H9 (cell line): ENCODE measurements around the gene RRP12. TPM values are rescaled to one million over a fixed set of nuclear protein-coding genes. Genes with fewer than 3 reads are reported as not detected.

Experiments used
- DNase-seq: peaks from one replicate; pipeline ENCODE4 v3.0.0-alpha.2; 2017
- H2AFZ ChIP-seq: one replicate; pipeline ENCODE4 v1.6.1; 2013; ENCODE audit warnings: mild to moderate bottlenecking, low read length, control low read depth, moderate library complexity
- H2AK5ac ChIP-seq: 2 replicates; pipeline ENCODE4 v1.6.1; 2013; ENCODE audit warnings: low read length, control low read depth, mixed read lengths; ENCODE audit not compliant: insufficient read length
- H2BK120ac ChIP-seq: one replicate; pipeline ENCODE4 v1.6.1; 2013; ENCODE audit warnings: low read depth, mild to moderate bottlenecking, low read length, control low read depth, inconsistent platforms; ENCODE audit not compliant: poor library complexity, severe bottlenecking
- H2BK12ac ChIP-seq: 2 replicates; pipeline ENCODE4 v1.6.1; 2013; ENCODE audit warnings: low read length, control low read depth, mixed read lengths, low read depth; ENCODE audit not compliant: insufficient read length
- H2BK15ac ChIP-seq: 2 replicates; pipeline ENCODE4 v1.6.1; 2013; ENCODE audit warnings: low read depth, low read length, control low read depth
- H2BK20ac ChIP-seq: one replicate; pipeline ENCODE4 v1.6.1; 2013; ENCODE audit warnings: low read depth, mild to moderate bottlenecking, low read length, control low read depth, inconsistent platforms; ENCODE audit not compliant: poor library complexity, severe bottlenecking
- H2BK5ac ChIP-seq: 2 replicates; pipeline ENCODE4 v1.6.1; 2013; ENCODE audit warnings: low read length, control low read depth, mixed read lengths; ENCODE audit not compliant: insufficient read length
- H3K14ac ChIP-seq: 2 replicates; pipeline ENCODE4 v1.6.1; 2013; ENCODE audit warnings: low read length, control low read depth; ENCODE audit not compliant: insufficient read depth
- H3K18ac ChIP-seq: 2 replicates; pipeline ENCODE4 v1.6.1; 2013; ENCODE audit warnings: low read depth, mild to moderate bottlenecking, mixed read lengths, low read length, control low read depth; ENCODE audit not compliant: insufficient read length
- H3K23ac ChIP-seq: 2 replicates; pipeline ENCODE4 v1.6.1; 2013; ENCODE audit warnings: low read length, control low read depth, mixed read lengths, low read depth; ENCODE audit not compliant: insufficient read length
- H3K23me2 ChIP-seq: 2 replicates; pipeline ENCODE4 v1.6.1; 2013; ENCODE audit warnings: low read depth, mild to moderate bottlenecking, mixed read lengths, low read length, control low read depth; ENCODE audit not compliant: insufficient read length, poor library complexity, severe bottlenecking
- H3K27ac ChIP-seq: 2 replicates; pipeline ENCODE4 v1.5.1; 2013; ENCODE audit warnings: low read length, control low read depth, mixed read lengths, low read depth; ENCODE audit not compliant: insufficient read length
- H3K27me3 ChIP-seq: 2 replicates; pipeline ENCODE4 v1.6.1; 2013; ENCODE audit warnings: low read length, control low read depth, inconsistent platforms; ENCODE audit not compliant: insufficient read depth
- H3K4ac ChIP-seq: 2 replicates; pipeline ENCODE4 v1.6.1; 2013; ENCODE audit warnings: low read depth, mild to moderate bottlenecking, control low read depth, inconsistent platforms, low read length, moderate library complexity
- H3K4me1 ChIP-seq: 2 replicates; pipeline ENCODE4 v1.6.1; 2013; ENCODE audit warnings: low read length, control low read depth, inconsistent platforms; ENCODE audit not compliant: insufficient read depth
- H3K4me2 ChIP-seq: 2 replicates; pipeline ENCODE4 v1.6.1; 2013; ENCODE audit warnings: low read length, control low read depth, mixed read lengths; ENCODE audit not compliant: insufficient read length, insufficient read depth
- H3K56ac ChIP-seq: 2 replicates; pipeline ENCODE4 v1.6.1; 2013; ENCODE audit warnings: low read depth, mild to moderate bottlenecking, mixed read lengths, low read length, control low read depth; ENCODE audit not compliant: insufficient read length
- H3K79me1 ChIP-seq: 2 replicates; pipeline ENCODE4 v1.6.1; 2013; ENCODE audit warnings: low read depth, mild to moderate bottlenecking, moderate library complexity, low read length, control low read depth, inconsistent platforms; ENCODE audit not compliant: insufficient read depth, poor library complexity, severe bottlenecking
- H3K79me2 ChIP-seq: 2 replicates; pipeline ENCODE4 v1.6.1; 2013; ENCODE audit warnings: low read length, control low read depth, inconsistent platforms; ENCODE audit not compliant: insufficient read depth
- H3K9ac ChIP-seq: 2 replicates; pipeline ENCODE4 v1.6.1; 2013; ENCODE audit warnings: low read length, control low read depth, mixed read lengths; ENCODE audit not compliant: insufficient read length; ENCODE audit errors: extremely low read depth
- H3K9me3 ChIP-seq: one replicate; pipeline ENCODE4 v1.6.1; 2013; ENCODE audit warnings: low read depth, low read length, inconsistent platforms; ENCODE audit not compliant: control insufficient read depth
- H3T11ph ChIP-seq: one replicate; pipeline ENCODE4 v1.6.1; 2013; ENCODE audit warnings: mild to moderate bottlenecking, low read length, control low read depth, inconsistent platforms
- H4K20me1 ChIP-seq: one replicate; pipeline ENCODE4 v1.6.1; 2013; ENCODE audit not compliant: control insufficient read depth, insufficient read length, insufficient read depth
- H4K5ac ChIP-seq: 2 replicates; pipeline ENCODE4 v1.6.1; 2013; ENCODE audit warnings: low read depth, mild to moderate bottlenecking, mixed read lengths, low read length, control low read depth; ENCODE audit not compliant: insufficient read length
- H4K8ac ChIP-seq: replicated peaks from 2 replicates; pipeline ENCODE4 v1.6.1; 2013; ENCODE audit warnings: low read length, control low read depth, mixed read lengths, low read depth; ENCODE audit not compliant: insufficient read length
- H4K91ac ChIP-seq: 2 replicates; pipeline ENCODE4 v1.6.1; 2013; ENCODE audit warnings: low read depth, mild to moderate bottlenecking, moderate library complexity, mixed read lengths, low read length, control low read depth; ENCODE audit not compliant: insufficient read length
- H3K27ac Mint-ChIP-seq, 3 experiments: 2 replicates in 2 of 3; 3 replicates in 1 of 3; pipeline ENCODE4 v1.8.0; 2020 to 2021; ENCODE audit warnings: mixed read lengths in 3 of 3, mild to moderate bottlenecking in 1 of 3, moderate library complexity in 1 of 3
- H3K27me3 Mint-ChIP-seq: 2 replicates; pipeline ENCODE4 v1.8.0; 2021; ENCODE audit warnings: low read depth, mild to moderate bottlenecking, moderate library complexity, mixed read lengths
- H3K36me3 Mint-ChIP-seq, 3 experiments: 2 replicates in 2 of 3; 3 replicates in 1 of 3; pipeline ENCODE4 v1.8.0; 2020 to 2021; ENCODE audit warnings: low read depth in 3 of 3, mixed read lengths in 3 of 3; ENCODE audit not compliant: insufficient read depth in 1 of 3
- H3K4me1 Mint-ChIP-seq, 2 experiments: 2 replicates each; pipeline ENCODE4 v1.8.0; 2020; ENCODE audit warnings: mixed read lengths in 2 of 2
- H3K4me3 Mint-ChIP-seq, 2 experiments: 2 replicates in 1 of 2; 3 replicates in 1 of 2; pipeline ENCODE4 v1.8.0; 2020 to 2021; ENCODE audit warnings: mild to moderate bottlenecking in 2 of 2, mixed read lengths in 2 of 2, moderate library complexity in 1 of 2
- H3K9me3 Mint-ChIP-seq, 2 experiments: 2 replicates in 1 of 2; 3 replicates in 1 of 2; pipeline ENCODE4 v1.8.0; 2020; ENCODE audit warnings: mild to moderate bottlenecking in 2 of 2, mixed read lengths in 2 of 2, moderate library complexity in 1 of 2
- CTCF ChIP-seq: fragments of 200-600 bp; sonication (generic); conservative IDR thresholded peaks from 3 replicates; pipeline ENCODE4 v1.8.0; 2021; ENCODE audit warnings: antibody characterized with exemption, mild to moderate bottlenecking
- WGBS: extraction: QIAGEN DNeasy Blood & Tissue Kit; methylation state at CpG from one replicate; pipeline ENCODE4 v1.1.7; 2013; ENCODE audit warnings: missing lambda C conversion rate, low lambda C conversion rate, mixed read lengths; ENCODE audit not compliant: insufficient read length; ENCODE audit errors: extremely low coverage; 5-methylcytosine and 5-hydroxymethylcytosine counted together
- total RNA-seq: library from RNA; stranded (reverse); gene quantifications from 2 replicates; pipeline ENCODE4 v1.2.1, GENCODE V29; 2021

The RRP12 gene
- total RNA-seq, 1 experiment from 2014 or later: 71.6 TPM

GRCh38 chr10:97384641-97385040 is 16.5 kb downstream of the RRP12 start:
- no peak overlapping the region for H2AFZ ChIP-seq

More at GRCh38 chr10:97384641-97385040, 16.5 kb downstream of the RRP12 start:
- H3K9me3 ChIP-seq: no peaks in the 10 kb centered on the region
- H3K14ac ChIP-seq: no peak overlapping the region
- no peak overlapping the region for H3K23ac ChIP-seq
- no peak overlapping the region for H3K4me3 Mint-ChIP-seq
- H3K9me3 Mint-ChIP-seq: no peaks in the 10 kb centered on the region
- no peaks in the 10 kb centered on the region for H4K20me1 ChIP-seq
- H3K27me3 Mint-ChIP-seq: no peaks in the 10 kb centered on the region
- TF ChIP-seq CTCF: no peak
- no peak overlapping the region for H2BK12ac ChIP-seq
- H2BK120ac ChIP-seq: no peak overlapping the region
- no peak overlapping the region for H4K8ac ChIP-seq
- H3K27ac Mint-ChIP-seq: no peak overlapping the region
- no peaks in the 10 kb centered on the region for H3K27me3 ChIP-seq
- no peaks in the 10 kb centered on the region for H3K79me1 ChIP-seq
- no peak overlapping the region for H2AK5ac ChIP-seq
- H3K4me2 ChIP-seq: no peak overlapping the region
- H3K18ac ChIP-seq: no peak overlapping the region
- H3K56ac ChIP-seq: no peak overlapping the region
- no peak overlapping the region for H4K5ac ChIP-seq
- H3K4me1 Mint-ChIP-seq: no peaks in the 10 kb centered on the region
- no peak overlapping the region for H3K27ac ChIP-seq
- no peak overlapping the region for H3T11ph ChIP-seq
- H2BK15ac ChIP-seq: no peak overlapping the region
- peaks cover 35 to 81% (median 46%) of the 10 kb centered on the region in 3 experiments; a peak in 6 of 7 replicates for H3K36me3 Mint-ChIP-seq
- no peak overlapping the region for H4K91ac ChIP-seq
- H2BK20ac ChIP-seq: no peak overlapping the region
- H3K9ac ChIP-seq: no peak overlapping the region
- H3K4ac ChIP-seq: no peak overlapping the region
- DNase-seq: no peak
- WGBS: no CpG with 5 or more reads among the region's 6 CpGs
- no peak overlapping the region for H2BK5ac ChIP-seq
- no peaks in the 10 kb centered on the region for H3K4me1 ChIP-seq
- H3K23me2 ChIP-seq: no peaks in the 10 kb centered on the region
- H3K79me2 ChIP-seq: no peaks in the 10 kb centered on the region
